H9 (cell line): ENCODE measurements around the gene PCDHA6. TPM values are rescaled to one million over a fixed set of nuclear protein-coding genes. Genes with fewer than 3 reads are reported as not detected.

Source experiments
- DNase-seq: peaks from one replicate; pipeline ENCODE4 v3.0.0-alpha.2; 2017
- H2AFZ ChIP-seq: one replicate; pipeline ENCODE4 v1.6.1; 2013; ENCODE audit warnings: mild to moderate bottlenecking, low read length, control low read depth, moderate library complexity
- H2AK5ac ChIP-seq: 2 replicates; pipeline ENCODE4 v1.6.1; 2013; ENCODE audit warnings: low read length, control low read depth, mixed read lengths; ENCODE audit not compliant: insufficient read length
- H2BK120ac ChIP-seq: one replicate; pipeline ENCODE4 v1.6.1; 2013; ENCODE audit warnings: low read depth, mild to moderate bottlenecking, low read length, control low read depth, inconsistent platforms; ENCODE audit not compliant: poor library complexity, severe bottlenecking
- H2BK12ac ChIP-seq: 2 replicates; pipeline ENCODE4 v1.6.1; 2013; ENCODE audit warnings: low read length, control low read depth, mixed read lengths, low read depth; ENCODE audit not compliant: insufficient read length
- H2BK15ac ChIP-seq: 2 replicates; pipeline ENCODE4 v1.6.1; 2013; ENCODE audit warnings: low read depth, low read length, control low read depth
- H2BK20ac ChIP-seq: one replicate; pipeline ENCODE4 v1.6.1; 2013; ENCODE audit warnings: low read depth, mild to moderate bottlenecking, low read length, control low read depth, inconsistent platforms; ENCODE audit not compliant: poor library complexity, severe bottlenecking
- H2BK5ac ChIP-seq: 2 replicates; pipeline ENCODE4 v1.6.1; 2013; ENCODE audit warnings: low read length, control low read depth, mixed read lengths; ENCODE audit not compliant: insufficient read length
- H3K14ac ChIP-seq: 2 replicates; pipeline ENCODE4 v1.6.1; 2013; ENCODE audit warnings: low read length, control low read depth; ENCODE audit not compliant: insufficient read depth
- H3K18ac ChIP-seq: 2 replicates; pipeline ENCODE4 v1.6.1; 2013; ENCODE audit warnings: low read depth, mild to moderate bottlenecking, mixed read lengths, low read length, control low read depth; ENCODE audit not compliant: insufficient read length
- H3K23ac ChIP-seq: 2 replicates; pipeline ENCODE4 v1.6.1; 2013; ENCODE audit warnings: low read length, control low read depth, mixed read lengths, low read depth; ENCODE audit not compliant: insufficient read length
- H3K23me2 ChIP-seq: 2 replicates; pipeline ENCODE4 v1.6.1; 2013; ENCODE audit warnings: low read depth, mild to moderate bottlenecking, mixed read lengths, low read length, control low read depth; ENCODE audit not compliant: insufficient read length, poor library complexity, severe bottlenecking
- H3K27ac ChIP-seq: 2 replicates; pipeline ENCODE4 v1.5.1; 2013; ENCODE audit warnings: low read length, control low read depth, mixed read lengths, low read depth; ENCODE audit not compliant: insufficient read length
- H3K27me3 ChIP-seq: 2 replicates; pipeline ENCODE4 v1.6.1; 2013; ENCODE audit warnings: low read length, control low read depth, inconsistent platforms; ENCODE audit not compliant: insufficient read depth
- H3K4ac ChIP-seq: 2 replicates; pipeline ENCODE4 v1.6.1; 2013; ENCODE audit warnings: low read depth, mild to moderate bottlenecking, control low read depth, inconsistent platforms, low read length, moderate library complexity
- H3K4me1 ChIP-seq: 2 replicates; pipeline ENCODE4 v1.6.1; 2013; ENCODE audit warnings: low read length, control low read depth, inconsistent platforms; ENCODE audit not compliant: insufficient read depth
- H3K4me2 ChIP-seq: 2 replicates; pipeline ENCODE4 v1.6.1; 2013; ENCODE audit warnings: low read length, control low read depth, mixed read lengths; ENCODE audit not compliant: insufficient read length, insufficient read depth
- H3K56ac ChIP-seq: 2 replicates; pipeline ENCODE4 v1.6.1; 2013; ENCODE audit warnings: low read depth, mild to moderate bottlenecking, mixed read lengths, low read length, control low read depth; ENCODE audit not compliant: insufficient read length
- H3K79me1 ChIP-seq: 2 replicates; pipeline ENCODE4 v1.6.1; 2013; ENCODE audit warnings: low read depth, mild to moderate bottlenecking, moderate library complexity, low read length, control low read depth, inconsistent platforms; ENCODE audit not compliant: insufficient read depth, poor library complexity, severe bottlenecking
- H3K79me2 ChIP-seq: 2 replicates; pipeline ENCODE4 v1.6.1; 2013; ENCODE audit warnings: low read length, control low read depth, inconsistent platforms; ENCODE audit not compliant: insufficient read depth
- H3K9ac ChIP-seq: 2 replicates; pipeline ENCODE4 v1.6.1; 2013; ENCODE audit warnings: low read length, control low read depth, mixed read lengths; ENCODE audit not compliant: insufficient read length; ENCODE audit errors: extremely low read depth
- H3K9me3 ChIP-seq: one replicate; pipeline ENCODE4 v1.6.1; 2013; ENCODE audit warnings: low read depth, low read length, inconsistent platforms; ENCODE audit not compliant: control insufficient read depth
- H3T11ph ChIP-seq: one replicate; pipeline ENCODE4 v1.6.1; 2013; ENCODE audit warnings: mild to moderate bottlenecking, low read length, control low read depth, inconsistent platforms
- H4K20me1 ChIP-seq: one replicate; pipeline ENCODE4 v1.6.1; 2013; ENCODE audit not compliant: control insufficient read depth, insufficient read length, insufficient read depth
- H4K5ac ChIP-seq: 2 replicates; pipeline ENCODE4 v1.6.1; 2013; ENCODE audit warnings: low read depth, mild to moderate bottlenecking, mixed read lengths, low read length, control low read depth; ENCODE audit not compliant: insufficient read length
- H4K8ac ChIP-seq: replicated peaks from 2 replicates; pipeline ENCODE4 v1.6.1; 2013; ENCODE audit warnings: low read length, control low read depth, mixed read lengths, low read depth; ENCODE audit not compliant: insufficient read length
- H4K91ac ChIP-seq: 2 replicates; pipeline ENCODE4 v1.6.1; 2013; ENCODE audit warnings: low read depth, mild to moderate bottlenecking, moderate library complexity, mixed read lengths, low read length, control low read depth; ENCODE audit not compliant: insufficient read length
- H3K27ac Mint-ChIP-seq, 3 experiments: 2 replicates in 2 of 3; 3 replicates in 1 of 3; pipeline ENCODE4 v1.8.0; 2020 to 2021; ENCODE audit warnings: mixed read lengths in 3 of 3, mild to moderate bottlenecking in 1 of 3, moderate library complexity in 1 of 3
- H3K27me3 Mint-ChIP-seq: 2 replicates; pipeline ENCODE4 v1.8.0; 2021; ENCODE audit warnings: low read depth, mild to moderate bottlenecking, moderate library complexity, mixed read lengths
- H3K36me3 Mint-ChIP-seq, 3 experiments: 2 replicates in 2 of 3; 3 replicates in 1 of 3; pipeline ENCODE4 v1.8.0; 2020 to 2021; ENCODE audit warnings: low read depth in 3 of 3, mixed read lengths in 3 of 3; ENCODE audit not compliant: insufficient read depth in 1 of 3
- H3K4me1 Mint-ChIP-seq, 2 experiments: 2 replicates each; pipeline ENCODE4 v1.8.0; 2020; ENCODE audit warnings: mixed read lengths in 2 of 2
- H3K4me3 Mint-ChIP-seq, 2 experiments: 2 replicates in 1 of 2; 3 replicates in 1 of 2; pipeline ENCODE4 v1.8.0; 2020 to 2021; ENCODE audit warnings: mild to moderate bottlenecking in 2 of 2, mixed read lengths in 2 of 2, moderate library complexity in 1 of 2
- H3K9me3 Mint-ChIP-seq, 2 experiments: 2 replicates in 1 of 2; 3 replicates in 1 of 2; pipeline ENCODE4 v1.8.0; 2020; ENCODE audit warnings: mild to moderate bottlenecking in 2 of 2, mixed read lengths in 2 of 2, moderate library complexity in 1 of 2
- WGBS: extraction: QIAGEN DNeasy Blood & Tissue Kit; methylation state at CpG from one replicate; pipeline ENCODE4 v1.1.7; 2013; ENCODE audit warnings: missing lambda C conversion rate, low lambda C conversion rate, mixed read lengths; ENCODE audit not compliant: insufficient read length; ENCODE audit errors: extremely low coverage; 5-methylcytosine and 5-hydroxymethylcytosine counted together
- total RNA-seq: library from RNA; stranded (reverse); gene quantifications from 2 replicates; pipeline ENCODE4 v1.2.1, GENCODE V29; 2021
- TF ChIP-seq, protein P1 (sequence below): fragments of 200-600 bp; sonication (generic); conservative IDR thresholded peaks from 3 replicates; pipeline ENCODE4 v1.8.0; 2021; ENCODE audit warnings: antibody characterized with exemption, mild to moderate bottlenecking

PCDHA6 gene
- total RNA-seq, 1 experiment from 2014 or later, result 4.5 TPM

DNA sequence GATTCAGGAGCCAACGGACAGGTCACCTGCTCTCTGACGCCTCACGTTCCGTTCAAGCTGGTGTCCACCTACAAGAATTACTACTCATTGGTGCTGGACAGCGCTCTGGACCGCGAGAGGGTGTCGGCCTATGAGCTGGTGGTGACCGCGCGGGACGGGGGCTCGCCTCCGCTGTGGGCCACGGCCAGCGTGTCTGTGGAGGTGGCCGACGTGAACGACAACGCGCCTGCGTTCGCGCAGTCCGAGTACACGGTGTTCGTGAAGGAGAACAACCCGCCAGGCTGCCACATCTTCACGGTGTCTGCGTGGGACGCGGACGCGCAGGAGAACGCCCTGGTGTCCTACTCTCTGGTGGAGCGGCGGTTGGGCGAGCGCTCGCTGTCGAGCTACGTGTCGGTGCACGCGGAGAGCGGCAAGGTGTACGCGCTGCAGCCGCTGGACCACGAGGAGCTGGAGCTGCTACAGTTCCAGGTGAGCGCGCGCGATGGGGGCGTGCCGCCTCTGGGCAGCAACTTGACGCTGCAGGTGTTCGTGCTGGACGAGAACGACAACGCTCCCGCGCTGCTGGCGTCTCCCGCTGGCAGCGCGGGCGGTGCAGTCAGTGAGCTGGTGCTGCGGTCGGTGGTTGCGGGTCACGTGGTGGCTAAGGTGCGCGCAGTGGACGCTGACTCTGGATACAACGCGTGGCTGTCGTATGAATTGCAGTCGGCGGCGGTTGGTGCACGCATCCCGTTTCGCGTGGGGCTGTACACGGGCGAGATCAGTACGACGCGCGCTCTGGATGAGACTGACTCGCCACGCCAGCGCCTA is 29.6 kb downstream of the PCDHA6 start:
- Histone ChIP-seq H2AK5ac (no peak overlapping the region), H3K18ac (no peak overlapping the region), H2BK12ac (no peak overlapping the region), H3K23ac (no peak overlapping the region), H3K4me1 (no peaks in the 10 kb centered on the region), H3K14ac (no peak overlapping the region), H2BK15ac (no peak overlapping the region), H2BK5ac (no peak overlapping the region), H3K23me2 (no peaks in the 10 kb centered on the region), H4K20me1 (no peaks in the 10 kb centered on the region), H3K9ac (no peak overlapping the region), H3K4me2 (no peak overlapping the region), H3K4ac (no peak overlapping the region), H4K5ac (no peak overlapping the region), H3K27me3 (no peaks in the 10 kb centered on the region), H4K91ac (no peak overlapping the region), H3K79me2 (no peaks in the 10 kb centered on the region), H3T11ph (no peak overlapping the region), H3K27ac (no peak overlapping the region), H2BK120ac (no peak overlapping the region), H3K9me3 (peaks cover 9% of the 10 kb centered on the region), H2BK20ac (no peak overlapping the region), H3K56ac (no peak overlapping the region), H2AFZ (no peak overlapping the region), H3K79me1 (no peaks in the 10 kb centered on the region), H4K8ac (no peak overlapping the region)
- no peak overlapping the region for H3K27ac Mint-ChIP-seq
- no peak overlapping the region for H3K4me3 Mint-ChIP-seq
- H3K4me1 Mint-ChIP-seq, result peaks cover 6 to 13% of the 10 kb centered on the region in 2 experiments; a peak in 3 of 4 replicates
- TF ChIP-seq, protein P1, sequence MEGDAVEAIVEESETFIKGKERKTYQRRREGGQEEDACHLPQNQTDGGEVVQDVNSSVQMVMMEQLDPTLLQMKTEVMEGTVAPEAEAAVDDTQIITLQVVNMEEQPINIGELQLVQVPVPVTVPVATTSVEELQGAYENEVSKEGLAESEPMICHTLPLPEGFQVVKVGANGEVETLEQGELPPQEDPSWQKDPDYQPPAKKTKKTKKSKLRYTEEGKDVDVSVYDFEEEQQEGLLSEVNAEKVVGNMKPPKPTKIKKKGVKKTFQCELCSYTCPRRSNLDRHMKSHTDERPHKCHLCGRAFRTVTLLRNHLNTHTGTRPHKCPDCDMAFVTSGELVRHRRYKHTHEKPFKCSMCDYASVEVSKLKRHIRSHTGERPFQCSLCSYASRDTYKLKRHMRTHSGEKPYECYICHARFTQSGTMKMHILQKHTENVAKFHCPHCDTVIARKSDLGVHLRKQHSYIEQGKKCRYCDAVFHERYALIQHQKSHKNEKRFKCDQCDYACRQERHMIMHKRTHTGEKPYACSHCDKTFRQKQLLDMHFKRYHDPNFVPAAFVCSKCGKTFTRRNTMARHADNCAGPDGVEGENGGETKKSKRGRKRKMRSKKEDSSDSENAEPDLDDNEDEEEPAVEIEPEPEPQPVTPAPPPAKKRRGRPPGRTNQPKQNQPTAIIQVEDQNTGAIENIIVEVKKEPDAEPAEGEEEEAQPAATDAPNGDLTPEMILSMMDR, result no peak
- peak; percentile 36 for DNase-seq
- peaks cover 32 to 43% of the 10 kb centered on the region in 2 experiments for H3K9me3 Mint-ChIP-seq
- peaks cover 32 to 50% (median 33%) of the 10 kb centered on the region in 3 experiments for H3K36me3 Mint-ChIP-seq
- no peaks in the 10 kb centered on the region for H3K27me3 Mint-ChIP-seq
- WGBS, result no CpG with 5 or more reads among the region's 94 CpGs
